ENCODE measurements around the gene SLC10A3.

Gene SLC10A3

DNA sequence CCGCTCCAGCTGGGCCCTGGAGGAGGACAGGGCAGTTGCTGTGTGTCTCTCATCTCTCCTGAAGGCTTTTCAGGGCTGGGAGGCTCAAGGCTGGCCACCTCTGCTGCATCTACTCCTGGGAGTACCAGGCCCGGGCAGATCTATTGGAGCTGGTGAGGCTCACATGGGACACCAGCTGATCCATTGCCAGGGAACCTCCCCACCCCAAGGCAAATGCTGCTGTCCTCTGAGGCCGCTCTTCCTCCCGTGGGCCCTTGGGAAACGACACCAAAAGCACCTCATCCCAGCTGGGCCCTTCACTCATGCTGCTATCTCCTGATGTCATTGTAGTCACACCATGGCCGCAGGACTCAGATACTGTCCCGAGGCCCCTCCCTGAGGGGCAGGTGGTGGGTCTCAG, 7.6 kb downstream of the SLC10A3 start:
- DNase-seq (ENCODE audit: low read depth), result no peak

DNA sequence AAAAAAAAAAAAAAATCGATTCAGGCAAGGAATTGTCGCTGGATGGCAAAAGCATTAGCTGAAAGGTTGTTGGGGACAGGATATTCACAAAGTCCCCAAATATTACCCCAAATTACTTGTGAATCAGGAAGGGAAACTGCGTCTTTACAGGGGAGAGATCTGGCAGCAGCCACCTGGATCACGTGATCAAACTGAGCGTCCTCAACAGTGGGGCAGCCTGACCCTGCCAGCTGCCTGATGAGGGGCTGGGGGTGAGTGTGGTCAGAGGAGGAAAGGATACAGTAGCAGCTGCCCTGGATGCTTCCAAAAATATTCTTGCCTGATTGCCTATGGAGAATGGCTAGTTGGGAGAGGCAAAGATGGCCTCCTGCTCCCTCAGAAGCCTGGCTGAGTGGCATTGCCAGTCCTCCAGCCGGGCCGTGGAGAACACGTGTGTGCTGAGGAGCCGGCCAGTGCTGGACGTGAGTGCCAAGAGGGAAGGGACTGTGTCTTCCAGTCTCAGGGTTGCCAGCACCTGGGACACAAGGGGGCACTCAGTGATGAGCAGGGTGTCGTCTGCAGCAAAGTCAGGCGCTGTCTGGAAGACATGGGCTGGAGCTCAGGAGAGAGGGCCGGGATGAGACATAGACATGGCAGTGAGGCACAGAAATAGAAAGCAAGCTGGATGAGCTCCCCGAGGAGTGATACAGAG, 8.4 kb downstream of the SLC10A3 start:
- no peak for DNase-seq (ENCODE audit: low read depth)

DNA sequence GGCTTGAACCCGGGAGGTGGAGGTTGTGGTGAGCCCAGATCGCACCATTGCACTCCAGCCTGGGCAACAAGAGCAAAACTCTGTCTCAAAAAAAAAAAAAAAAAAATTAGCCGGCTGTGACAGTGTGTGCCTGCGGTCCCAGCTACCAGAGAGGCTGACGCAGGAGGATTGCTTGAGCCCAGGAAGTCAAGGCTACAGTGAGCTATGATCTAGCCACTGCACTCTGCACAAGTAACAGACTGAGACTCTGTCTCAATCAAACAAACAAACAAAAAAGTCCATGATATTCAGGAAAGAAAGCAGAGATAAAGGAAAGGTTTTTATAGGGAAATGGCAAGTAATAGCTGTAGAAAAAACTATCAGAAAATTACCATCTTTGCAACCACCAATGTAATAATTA, 9.2 kb downstream of the SLC10A3 start:
- no peak for DNase-seq (ENCODE audit: low read depth)

DNA sequence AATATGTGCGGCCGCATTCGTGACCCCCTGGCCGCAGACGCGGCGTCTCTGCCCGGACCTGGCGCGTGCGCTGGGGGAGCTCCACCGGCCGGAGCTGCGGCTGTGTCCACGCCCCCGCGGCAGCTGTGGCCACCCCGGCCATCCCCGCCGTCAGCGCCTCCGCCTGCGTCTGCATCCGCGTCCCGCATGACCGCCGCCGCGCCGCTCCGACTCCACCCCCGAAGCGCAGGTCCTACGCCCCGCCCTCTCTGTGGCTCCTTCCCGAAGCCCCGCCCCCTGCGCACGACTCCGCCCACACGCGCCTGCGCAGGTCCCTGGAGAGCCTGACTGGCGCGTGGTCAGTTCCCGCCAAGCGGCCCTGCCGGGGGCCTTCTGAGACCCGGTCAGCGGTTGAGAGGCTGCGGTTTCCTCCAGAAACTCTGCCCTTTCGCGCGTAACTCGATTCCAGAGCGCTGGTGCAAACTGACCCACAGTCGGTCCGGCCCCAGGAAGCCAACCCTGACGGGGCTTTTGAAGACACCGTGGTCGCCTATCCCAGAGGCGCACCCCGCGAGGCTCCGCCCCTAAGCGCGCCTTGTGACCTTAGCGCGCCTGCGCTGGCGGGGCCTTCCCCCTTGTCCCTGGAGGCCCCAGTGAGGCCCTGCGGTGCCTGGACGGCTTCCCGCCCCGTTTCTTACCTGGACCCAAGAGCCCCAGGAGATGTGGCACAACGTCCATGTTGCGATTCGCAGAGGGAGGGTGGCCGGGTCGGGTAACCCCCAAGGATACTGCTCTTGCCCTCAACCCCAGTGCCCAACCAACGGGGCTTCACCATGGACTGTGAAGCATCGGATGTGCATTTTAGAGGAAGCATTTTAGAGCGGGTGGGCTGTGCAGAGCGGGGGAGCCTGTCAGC, 11.5 kb downstream of the SLC10A3 start, which contains the start of gene LAGE3:
Gene LAGE3 (minus strand): TSS at position 554 of the 895 bp plus-strand sequence. CDS start 366 bp downstream, at position 188.
- peak; percentile 81 for DNase-seq (ENCODE audit: low read depth)

DNA sequence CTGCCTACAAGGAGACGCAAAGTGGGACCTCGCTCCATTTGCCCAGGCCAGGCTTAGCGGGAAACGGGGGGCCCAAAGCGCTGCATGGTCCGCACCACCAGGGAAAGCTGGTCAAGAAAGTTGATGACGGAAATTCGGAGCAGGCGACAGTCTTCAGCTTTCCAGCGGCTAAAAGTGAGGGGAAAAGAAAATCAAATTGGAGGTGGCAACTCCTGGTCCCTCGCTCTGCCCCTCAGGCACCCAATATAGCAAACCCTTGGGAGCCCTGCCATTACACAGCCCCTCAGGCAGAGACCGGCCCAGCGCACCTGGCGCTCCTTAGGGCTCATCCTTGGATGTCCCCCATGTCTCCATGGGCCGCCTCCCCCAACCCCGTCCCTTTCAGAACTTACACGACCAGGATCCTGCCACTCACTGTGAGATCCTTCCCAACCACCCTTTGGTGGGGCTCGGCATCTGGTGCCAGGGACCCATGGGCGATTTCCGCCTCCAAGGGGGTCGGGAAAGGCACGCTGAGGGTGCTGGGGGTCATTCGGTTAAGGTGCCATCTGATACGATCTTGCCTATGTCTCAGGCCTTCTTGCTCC, 12.4 kb downstream of the SLC10A3 start:
- DNase-seq (ENCODE audit: low read depth), result no peak

DNA sequence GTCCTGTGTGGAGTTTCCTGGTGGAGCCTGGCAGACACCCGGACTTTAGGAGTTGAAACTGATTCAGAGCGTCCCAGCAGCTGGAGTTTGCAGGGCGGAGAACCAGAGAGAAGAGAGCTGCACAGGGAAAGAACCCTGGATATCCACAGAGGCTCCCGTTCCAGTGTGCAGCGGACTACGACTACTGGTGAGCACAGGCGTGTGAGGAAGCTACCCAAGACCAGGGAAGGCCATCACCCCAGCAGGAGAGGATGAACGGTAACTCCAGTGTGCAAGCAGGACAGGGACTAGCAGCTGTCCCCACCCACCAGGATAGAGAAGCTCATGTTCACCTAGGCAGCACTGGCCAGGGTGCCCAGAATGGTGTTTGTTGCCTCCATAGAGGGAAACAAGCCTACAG, 13.6 kb downstream of the SLC10A3 start:
- no peak for DNase-seq (ENCODE audit: low read depth)

DNA sequence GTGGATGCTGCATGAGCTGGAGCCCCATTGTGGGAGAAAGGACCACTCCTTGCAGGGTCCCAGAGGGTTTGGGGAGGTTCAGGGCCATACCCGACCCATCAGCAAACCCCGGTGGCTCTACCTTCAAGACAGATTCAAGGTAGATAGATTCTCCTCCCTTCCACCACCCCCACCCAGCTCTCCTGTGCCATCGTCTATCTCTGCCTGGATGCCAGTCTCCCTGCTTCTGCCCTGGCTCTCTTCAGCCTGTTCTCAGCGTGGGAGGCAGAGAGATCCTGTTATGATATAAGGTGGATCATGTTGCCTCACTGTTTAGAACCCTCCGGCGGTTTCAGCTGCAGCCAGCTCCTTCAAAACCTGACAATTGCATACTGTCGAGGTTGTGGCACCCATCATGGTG, 16.7 kb downstream of the SLC10A3 start:
- no peak for DNase-seq (ENCODE audit: low read depth)

DNA sequence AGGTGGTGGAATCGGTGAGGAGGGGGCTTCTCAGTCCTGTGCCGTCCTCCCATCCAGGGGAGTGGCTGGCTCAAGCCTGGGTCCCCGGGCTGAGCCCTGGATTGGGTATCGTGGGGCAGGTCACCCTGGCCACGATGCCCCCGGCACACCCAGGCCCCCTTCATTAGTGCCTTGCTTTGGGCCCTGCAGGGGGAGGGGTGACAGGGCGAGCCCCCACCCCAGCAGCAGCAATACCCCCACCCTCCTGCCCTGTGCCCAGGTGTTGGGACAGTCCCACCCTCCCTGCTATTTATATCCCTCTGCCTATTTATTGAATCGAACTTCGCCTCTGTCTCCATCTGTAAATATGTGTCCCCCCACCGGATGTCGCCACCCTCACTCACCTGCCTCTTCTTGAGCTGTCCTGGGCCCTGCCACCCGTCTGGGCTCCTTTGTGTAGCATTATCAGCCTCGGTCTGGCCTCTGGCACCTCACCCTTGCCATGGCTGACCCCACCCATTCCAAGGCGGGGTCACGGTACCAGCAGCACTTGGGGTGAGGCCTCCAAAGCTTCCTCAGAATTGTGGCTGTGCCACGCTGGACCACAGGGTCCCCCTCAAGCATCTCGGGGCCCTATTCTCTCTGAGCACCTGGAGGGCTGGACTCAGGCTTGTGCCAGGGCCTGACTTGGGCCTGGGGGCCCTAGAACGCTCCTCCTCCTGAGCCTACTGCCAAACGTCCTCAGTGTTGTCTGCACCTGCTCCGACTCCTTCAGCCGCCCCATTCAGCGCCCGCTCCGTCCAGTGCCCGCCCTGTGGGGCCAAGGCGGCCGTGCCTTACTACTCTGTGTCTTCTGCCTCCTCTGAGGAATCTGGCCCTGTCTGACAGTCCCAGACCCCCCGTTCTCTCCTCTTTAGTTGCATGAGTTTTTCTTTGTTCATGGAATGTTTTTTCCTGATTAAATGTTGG, 17.5 kb downstream of the SLC10A3 start:
- no peak for DNase-seq (ENCODE audit: low read depth)

DNA sequence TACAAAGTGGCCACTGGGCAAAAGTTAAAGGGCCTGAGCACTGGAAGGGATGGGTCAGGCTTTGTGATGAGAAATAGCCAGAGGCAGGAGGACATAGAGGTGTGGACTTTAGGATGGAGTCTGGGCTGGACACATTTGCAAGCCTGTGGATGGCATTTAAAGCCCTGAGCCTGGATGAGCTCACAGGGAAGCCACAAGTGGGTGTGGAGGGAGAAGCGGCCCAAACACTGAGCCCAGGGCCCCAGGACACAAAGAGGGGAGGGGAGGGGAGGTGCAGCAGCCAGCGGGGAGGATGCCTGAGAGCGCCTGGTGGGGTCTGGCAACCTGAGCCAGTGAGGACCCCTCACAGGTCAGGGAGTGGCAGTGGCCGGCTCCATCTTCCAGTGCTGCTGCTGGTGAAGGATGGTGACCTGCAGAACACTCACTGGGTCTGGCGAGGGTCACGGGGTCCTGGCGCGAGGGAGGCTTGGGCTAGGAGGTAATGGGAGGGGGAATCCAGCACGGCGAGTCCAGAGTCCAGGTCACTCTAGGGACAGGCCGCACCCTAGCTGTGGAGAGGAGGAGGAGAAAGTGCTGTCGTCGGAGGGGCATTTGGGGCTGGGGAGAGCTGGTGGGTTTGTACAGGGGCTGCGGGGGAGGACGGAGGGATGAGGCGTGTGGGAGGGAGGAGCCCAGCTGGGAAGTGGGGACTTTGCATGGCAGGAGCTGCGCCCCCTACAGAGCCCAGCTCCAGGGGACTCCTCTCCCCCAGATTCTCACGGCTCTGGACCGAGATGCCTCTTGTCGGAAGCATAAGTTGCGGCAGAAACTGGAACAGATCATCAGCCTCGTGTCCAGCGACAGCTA, 18.4 kb downstream of the SLC10A3 start:
- no peak for DNase-seq (ENCODE audit: low read depth)

DNA sequence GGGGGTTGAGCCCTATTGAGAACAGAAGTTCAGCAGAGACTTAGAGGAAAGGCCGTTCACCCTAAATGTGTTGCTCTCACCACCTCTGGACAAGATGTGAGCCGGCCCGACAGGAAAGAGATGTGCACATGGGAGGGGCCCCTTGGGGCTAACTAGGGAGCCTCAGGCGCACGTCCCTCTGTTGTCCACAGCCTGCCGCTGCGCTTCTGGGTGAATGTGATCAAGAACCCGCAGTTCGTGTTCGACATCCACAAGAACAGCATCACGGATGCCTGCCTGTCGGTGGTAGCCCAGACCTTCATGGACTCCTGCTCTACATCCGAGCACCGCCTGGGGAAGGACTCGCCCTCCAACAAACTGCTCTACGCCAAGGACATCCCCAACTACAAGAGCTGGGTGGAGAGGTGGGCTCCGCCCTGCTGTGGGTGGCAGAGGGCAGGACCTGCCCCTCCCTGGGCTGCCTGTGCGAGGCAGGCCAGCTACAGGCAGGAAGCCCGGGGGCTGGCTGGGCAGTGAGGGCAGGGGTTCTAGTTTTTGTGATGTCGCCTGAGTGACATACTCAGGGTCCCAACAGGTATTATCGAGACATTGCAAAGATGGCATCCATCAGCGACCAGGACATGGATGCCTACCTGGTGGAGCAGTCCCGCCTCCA, 19.4 kb downstream of the SLC10A3 start:
- no peak for DNase-seq (ENCODE audit: low read depth)

DNA sequence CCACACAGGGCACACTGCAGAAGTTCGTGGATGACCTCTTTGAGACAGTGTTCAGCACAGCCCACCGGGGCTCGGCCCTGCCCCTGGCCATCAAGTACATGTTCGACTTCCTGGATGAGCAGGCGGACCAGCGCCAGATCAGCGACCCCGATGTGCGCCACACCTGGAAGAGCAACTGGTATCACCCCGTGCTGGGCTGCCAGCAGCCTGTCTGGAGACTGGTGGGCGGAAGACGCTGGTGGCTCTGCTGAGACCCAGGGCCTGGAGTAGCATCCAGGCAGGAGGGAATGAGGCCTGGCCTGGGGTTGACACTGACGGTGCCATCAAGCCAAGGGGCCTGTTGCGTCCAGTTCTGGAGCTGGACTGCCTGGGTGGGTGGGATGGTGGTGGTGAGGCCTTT, 20.0 kb downstream of the SLC10A3 start:
- DNase-seq (ENCODE audit: low read depth), result no peak

DNA sequence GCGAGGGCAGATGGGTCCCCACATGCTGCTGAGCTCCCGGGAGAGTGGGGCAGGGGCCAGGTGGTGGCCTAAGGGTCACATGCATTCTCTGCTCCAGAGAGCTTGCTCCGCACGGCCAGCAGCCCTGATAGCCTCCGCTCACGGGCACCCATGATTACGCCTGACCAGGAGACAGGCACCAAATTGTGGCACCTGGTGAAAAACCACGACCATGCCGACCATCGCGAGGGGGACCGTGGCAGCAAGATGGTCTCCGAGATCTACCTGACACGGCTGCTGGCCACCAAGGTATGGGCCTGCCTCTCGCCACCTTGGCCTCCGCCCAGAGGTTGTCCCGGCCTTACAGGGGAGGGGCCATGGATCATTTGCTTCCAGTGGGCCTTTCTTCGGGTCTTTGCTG, 20.5 kb downstream of the SLC10A3 start:
- no peak for DNase-seq (ENCODE audit: low read depth)

DNA sequence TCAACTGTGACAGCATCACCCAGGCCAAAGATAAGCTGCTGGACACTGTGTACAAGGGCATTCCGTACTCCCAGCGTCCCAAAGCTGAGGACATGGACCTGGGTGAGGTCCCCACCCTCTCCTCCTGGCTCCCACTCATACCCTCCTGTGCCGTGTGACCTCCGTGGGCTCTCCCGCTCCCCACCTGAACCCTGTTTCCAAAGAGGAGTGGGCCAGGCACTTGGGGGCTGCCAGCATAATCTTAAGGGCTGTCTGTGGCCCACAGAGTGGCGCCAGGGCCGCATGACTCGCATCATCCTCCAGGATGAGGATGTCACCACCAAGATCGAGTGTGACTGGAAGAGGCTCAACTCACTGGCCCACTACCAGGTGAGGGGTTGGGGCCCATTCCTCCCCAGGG, 21.3 kb downstream of the SLC10A3 start:
- DNase-seq (ENCODE audit: low read depth), result no peak

DNA sequence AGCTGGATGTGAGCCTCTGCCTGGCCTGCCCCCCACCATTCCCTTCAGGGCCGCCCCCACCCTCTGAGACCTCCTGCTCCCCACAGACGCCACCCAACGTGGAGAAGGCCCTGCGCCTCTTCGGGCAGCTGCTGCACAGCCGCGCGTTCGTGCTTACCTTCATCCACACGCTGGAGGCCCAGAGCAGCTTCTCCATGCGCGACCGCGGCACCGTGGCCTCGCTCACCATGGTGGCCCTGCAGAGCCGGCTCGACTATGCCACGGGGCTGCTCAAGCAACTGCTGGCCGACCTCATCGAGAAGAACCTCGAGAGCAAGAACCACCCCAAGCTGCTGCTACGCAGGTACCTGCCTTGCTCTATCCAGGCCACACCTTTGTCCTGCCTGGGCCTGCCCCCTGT, 22.2 kb downstream of the SLC10A3 start:
- no peak for DNase-seq (ENCODE audit: low read depth)

DNA sequence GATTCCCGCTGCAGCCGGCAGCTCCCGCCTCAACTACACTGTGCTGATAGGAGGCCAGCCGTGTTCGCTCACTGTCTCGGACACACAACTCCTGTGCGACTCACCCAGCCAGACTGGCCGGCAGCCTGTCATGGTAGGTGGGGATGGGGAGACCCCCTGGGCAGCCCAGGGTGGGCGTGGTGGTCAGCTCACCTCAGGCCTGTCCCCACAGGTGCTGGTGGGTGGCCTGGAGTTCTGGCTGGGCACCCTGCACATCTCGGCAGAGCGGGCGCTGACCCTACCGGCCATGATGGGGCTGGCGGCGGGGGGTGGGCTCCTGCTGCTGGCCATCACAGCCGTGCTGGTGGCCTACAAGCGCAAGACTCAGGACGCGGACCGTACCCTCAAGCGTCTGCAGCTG, 22.9 kb downstream of the SLC10A3 start:
- no peak for DNase-seq (ENCODE audit: low read depth)

DNA sequence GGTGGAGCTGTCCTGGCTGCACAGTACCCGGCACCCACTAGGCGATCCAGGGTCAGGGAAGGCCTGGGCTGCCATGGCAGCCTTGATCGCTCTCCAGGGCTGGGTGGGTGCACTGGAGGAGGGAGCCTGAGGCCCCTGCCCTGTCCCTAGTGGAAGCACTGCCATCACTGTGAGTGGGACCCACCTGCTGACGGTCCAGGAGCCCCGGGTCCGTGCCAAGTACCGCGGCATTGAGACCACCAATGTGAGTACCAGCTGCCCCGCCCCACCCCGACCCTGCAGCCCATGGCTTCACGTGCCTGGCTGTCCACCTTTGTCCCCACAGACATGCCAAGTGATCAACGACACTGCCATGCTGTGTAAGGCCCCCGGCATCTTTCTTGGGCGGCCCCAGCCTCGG, 23.5 kb downstream of the SLC10A3 start:
- no peak for DNase-seq (ENCODE audit: low read depth)

DNA sequence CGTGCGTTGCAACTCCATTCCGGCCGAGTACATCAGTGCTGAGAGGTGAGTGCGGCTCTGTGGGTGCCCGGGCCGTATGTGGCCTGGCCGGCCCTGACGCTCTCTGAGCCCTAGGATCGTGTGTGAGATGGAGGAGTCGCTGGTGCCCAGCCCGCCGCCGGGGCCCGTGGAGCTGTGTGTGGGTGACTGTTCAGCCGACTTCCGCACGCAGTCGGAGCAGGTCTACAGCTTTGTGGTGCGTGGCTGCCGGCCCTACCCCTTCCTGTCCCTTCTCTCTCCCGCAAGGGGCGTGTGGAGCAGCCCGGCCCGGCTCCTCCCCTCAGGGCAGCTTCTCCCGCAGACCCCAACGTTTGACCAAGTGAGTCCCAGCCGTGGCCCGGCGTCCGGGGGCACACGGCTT, 24.4 kb downstream of the SLC10A3 start:
- DNase-seq (ENCODE audit: low read depth), result no peak

DNA sequence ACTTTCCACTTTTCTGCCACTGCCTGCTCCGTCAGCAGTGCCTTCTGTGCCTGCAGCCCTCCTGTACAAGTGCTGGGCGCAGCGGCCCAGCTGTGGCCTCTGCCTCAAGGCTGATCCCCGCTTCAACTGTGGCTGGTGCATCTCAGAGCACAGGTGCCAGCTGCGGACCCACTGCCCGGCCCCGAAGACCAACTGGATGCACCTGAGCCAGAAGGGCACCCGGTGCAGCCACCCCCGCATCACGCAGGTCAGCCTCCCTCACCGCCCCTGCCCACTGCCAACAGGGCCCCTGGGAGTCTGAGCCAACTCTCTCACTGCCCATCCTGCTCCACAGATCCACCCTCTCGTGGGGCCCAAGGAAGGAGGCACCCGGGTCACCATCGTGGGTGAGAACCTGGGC, 24.8 kb downstream of the SLC10A3 start:
- no peak for DNase-seq (ENCODE audit: low read depth)

DNA sequence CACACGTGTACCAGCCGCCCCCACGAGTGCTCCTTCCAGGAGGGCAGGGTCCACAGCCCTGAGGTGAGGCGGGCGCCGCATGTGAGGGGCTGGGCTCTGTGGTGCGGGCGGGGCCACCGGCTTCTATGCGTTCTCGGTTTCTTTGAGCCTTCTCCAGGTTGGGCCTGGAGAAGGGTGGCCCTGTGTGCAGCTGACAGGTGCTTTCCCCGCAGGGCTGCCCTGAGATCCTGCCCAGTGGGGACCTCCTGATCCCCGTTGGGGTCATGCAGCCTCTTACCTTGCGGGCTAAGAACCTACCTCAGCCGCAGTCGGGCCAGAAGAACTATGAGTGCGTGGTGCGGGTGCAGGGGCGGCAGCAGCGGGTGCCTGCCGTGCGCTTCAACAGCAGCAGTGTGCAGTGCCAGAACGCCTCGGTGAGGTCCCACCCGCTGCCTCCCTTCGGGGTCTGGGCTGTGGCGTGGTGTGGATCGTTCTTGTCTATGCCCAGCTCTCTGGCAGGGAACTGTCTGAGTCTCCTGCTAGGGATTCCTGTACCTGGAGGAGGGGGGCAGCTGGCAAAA, 25.5 kb downstream of the SLC10A3 start:
- DNase-seq (ENCODE audit: low read depth), result no peak

DNA sequence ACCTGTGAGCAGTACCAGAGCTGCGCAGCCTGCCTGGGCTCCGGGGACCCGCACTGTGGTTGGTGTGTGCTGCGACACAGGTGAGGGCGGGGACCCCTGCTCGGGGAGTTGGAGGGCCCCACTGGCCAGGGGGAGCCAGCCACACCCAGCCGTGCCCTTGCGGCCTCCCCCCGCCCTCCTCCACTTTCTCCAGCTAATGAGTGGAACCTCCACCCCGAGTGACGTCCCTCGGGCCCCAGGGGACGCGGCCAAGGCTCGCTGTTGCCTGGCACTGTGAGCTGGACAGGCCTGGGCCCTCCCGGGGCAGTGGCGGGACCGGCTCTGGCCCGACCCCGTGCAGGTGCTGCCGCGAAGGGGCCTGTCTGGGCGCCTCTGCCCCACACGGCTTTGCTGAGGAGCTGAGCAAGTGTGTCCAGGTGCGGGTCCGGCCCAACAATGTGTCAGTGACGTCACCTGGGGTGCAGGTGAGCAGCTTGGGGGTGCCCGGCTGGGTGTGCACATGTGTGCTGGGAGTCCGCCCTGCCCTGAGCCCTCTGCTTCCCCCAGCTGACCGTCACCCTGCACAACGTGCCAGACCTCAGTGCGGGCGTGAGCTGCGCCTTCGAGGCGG, 26.7 kb downstream of the SLC10A3 start:
- no peak for DNase-seq (ENCODE audit: low read depth)
